SIG-M5 (cell line): ENCODE measurements around the gene LRRC17.
"Not testable (repeated sequence)": the region's sequence is repeated elsewhere in the genome, so short reads cannot be mapped to it uniquely, and the experiment has no call there.

Source experiments
- DNase-seq: peaks from one replicate; lab custom pipeline; 2025; lab: John Stamatoyannopoulos, UW

Gene LRRC17

GRCh38 chr7:102942868-102943267 is 30.1 kb downstream of the LRRC17 start:
- no peak for DNase-seq

GRCh38 chr7:102943423-102944169 is 30.8 kb downstream of the LRRC17 start:
- DNase-seq = no peak

- DNase-seq = no peak
These were observed 31.4 kb downstream of the LRRC17 start for GRCh38 chr7:102944241-102944640.

- no peak for DNase-seq
These were observed 39.0 kb downstream of the LRRC17 start for GRCh38 chr7:102951839-102952238.

GRCh38 chr7:102953406-102953805 is 40.6 kb downstream of the LRRC17 start:
- DNase-seq = peak; percentile 2

GRCh38 chr7:102954359-102954758 is 41.6 kb downstream of the LRRC17 start:
- not testable (repeated sequence) for DNase-seq

GRCh38 chr7:102958004-102958403 is 45.2 kb downstream of the LRRC17 start:
- DNase-seq = not testable (repeated sequence)

- not testable (repeated sequence) for DNase-seq
These were observed 49.2 kb downstream of the LRRC17 start for GRCh38 chr7:102961993-102962392.

- no peak for DNase-seq
These were observed 53.7 kb downstream of the LRRC17 start for GRCh38 chr7:102966465-102966864.

GRCh38 chr7:102967798-102968197 is 55.0 kb downstream of the LRRC17 start:
- DNase-seq = no peak

GRCh38 chr7:102973096-102973802 is 60.4 kb downstream of the LRRC17 start:
- DNase-seq = no peak

GRCh38 chr7:102974366-102975236 is 61.8 kb downstream of the LRRC17 start:
- DNase-seq = no peak

GRCh38 chr7:102975854-102976253 is 63.1 kb downstream of the LRRC17 start:
- no peak for DNase-seq

GRCh38 chr7:102976493-102976892 is 63.7 kb downstream of the LRRC17 start:
- DNase-seq = no peak

GRCh38 chr7:102977586-102977985 is 64.8 kb downstream of the LRRC17 start:
- not testable (repeated sequence) for DNase-seq

- DNase-seq = no peak
These were observed 65.5 kb downstream of the LRRC17 start for GRCh38 chr7:102978284-102978683.

- no peak for DNase-seq
These were observed 66.9 kb downstream of the LRRC17 start for GRCh38 chr7:102979670-102980069.

- no peak for DNase-seq
These were observed 68.7 kb downstream of the LRRC17 start for GRCh38 chr7:102981451-102981850.

- DNase-seq = no peak
These were observed 69.4 kb downstream of the LRRC17 start for GRCh38 chr7:102982235-102982634.

GRCh38 chr7:102983602-102984001 is 70.8 kb downstream of the LRRC17 start:
- DNase-seq = no peak

- DNase-seq = no peak
These were observed 72.5 kb downstream of the LRRC17 start for GRCh38 chr7:102985176-102985783.

GRCh38 chr7:102988088-102988487 is 75.3 kb downstream of the LRRC17 start:
- no peak for DNase-seq
